Fibroblast of the conjunctiva (primary cell): ENCODE results near the gene SPEN.
"Not testable (repeated sequence)": the region's sequence is repeated elsewhere in the genome, so short reads cannot be mapped to it uniquely, and the experiment has no call there.

Experiments
- DNase-seq: peaks from one replicate; pipeline ENCODE4 v3.0.0-alpha.2; 2010; ENCODE audit warnings: low read depth

The SPEN gene

GRCh38 chr1:15858069-15858670 lies 10.7 kb downstream of the SPEN start:
- DNase-seq = no peak

- DNase-seq = no peak
Observed at GRCh38 chr1:15858672-15859372, 11.3 kb downstream of the SPEN start.

GRCh38 chr1:15863156-15863901 lies 15.8 kb downstream of the SPEN start:
- no peak for DNase-seq

GRCh38 chr1:15866721-15867201 lies 19.3 kb downstream of the SPEN start:
- no peak for DNase-seq

GRCh38 chr1:15867288-15867687 lies 19.8 kb downstream of the SPEN start:
- DNase-seq = no peak

GRCh38 chr1:15869413-15869812 lies 21.9 kb downstream of the SPEN start:
- DNase-seq = no peak

GRCh38 chr1:15870421-15870820 lies 22.9 kb downstream of the SPEN start:
- DNase-seq = no peak

GRCh38 chr1:15874471-15874870 lies 27.0 kb downstream of the SPEN start:
- DNase-seq = no peak

- no peak for DNase-seq
Observed at GRCh38 chr1:15876357-15877055, 29.0 kb downstream of the SPEN start.

- DNase-seq = no peak
Observed at GRCh38 chr1:15881961-15882360, 34.5 kb downstream of the SPEN start.

- no peak for DNase-seq
Observed at GRCh38 chr1:15882665-15883064, 35.2 kb downstream of the SPEN start.

GRCh38 chr1:15883326-15883725 lies 35.8 kb downstream of the SPEN start:
- no peak for DNase-seq

- no peak for DNase-seq
Observed at GRCh38 chr1:15884477-15884876, 37.0 kb downstream of the SPEN start.

GRCh38 chr1:15885269-15885668 lies 37.8 kb downstream of the SPEN start:
- DNase-seq = no peak

GRCh38 chr1:15885701-15886610 lies 38.4 kb downstream of the SPEN start:
- peak; percentile 95 for DNase-seq

- no peak for DNase-seq
Observed at GRCh38 chr1:15886611-15887167, 39.2 kb downstream of the SPEN start.

GRCh38 chr1:15892857-15893599 lies 45.5 kb downstream of the SPEN start:
- DNase-seq = peak; percentile 43

GRCh38 chr1:15895233-15895632 lies 47.7 kb downstream of the SPEN start:
- no peak for DNase-seq

- not testable (repeated sequence) for DNase-seq
Observed at GRCh38 chr1:15896841-15897610, 49.5 kb downstream of the SPEN start.

GRCh38 chr1:15899266-15899665 lies 51.8 kb downstream of the SPEN start:
- DNase-seq = no peak
